RWPE1 (cell line): ENCODE data around the gene TMEM260.
"Not testable (repeated sequence)": the region's sequence is repeated elsewhere in the genome, so short reads cannot be mapped to it uniquely, and the experiment has no call there.

Source experiments
- CTCF ChIA-PET: fragments of 350-600 bp; sonication (Branson Sonifier 250); formaldehyde crosslinking; extraction: SDS; loops from one replicate; lab custom pipeline; 2021; lab: Yijun Ruan, JAX
- POLR2A ChIA-PET: fragments of 400-600 bp; formaldehyde crosslinking; extraction: SDS; loops from one replicate; lab custom pipeline; 2020; ENCODE audit warnings: antibody characterized with exemption; ENCODE audit not compliant: low non-redundant PET; lab: Yijun Ruan, JAX
- DNase-seq: peaks from one replicate; pipeline ENCODE4 v3.0.0; 2012; ENCODE audit warnings: low spot score
- H3K27ac ChIP-seq: fragments of 450-650 bp; 2 replicates; pipeline ENCODE4 v1.5.1; 2017
- TF ChIP-seq, protein P1 (sequence below): fragments of 450-650 bp; conservative IDR thresholded peaks from 2 replicates; pipeline ENCODE4 v1.5.1; 2017; ENCODE audit warnings: low read depth, mild to moderate bottlenecking

Gene TMEM260

DNA sequence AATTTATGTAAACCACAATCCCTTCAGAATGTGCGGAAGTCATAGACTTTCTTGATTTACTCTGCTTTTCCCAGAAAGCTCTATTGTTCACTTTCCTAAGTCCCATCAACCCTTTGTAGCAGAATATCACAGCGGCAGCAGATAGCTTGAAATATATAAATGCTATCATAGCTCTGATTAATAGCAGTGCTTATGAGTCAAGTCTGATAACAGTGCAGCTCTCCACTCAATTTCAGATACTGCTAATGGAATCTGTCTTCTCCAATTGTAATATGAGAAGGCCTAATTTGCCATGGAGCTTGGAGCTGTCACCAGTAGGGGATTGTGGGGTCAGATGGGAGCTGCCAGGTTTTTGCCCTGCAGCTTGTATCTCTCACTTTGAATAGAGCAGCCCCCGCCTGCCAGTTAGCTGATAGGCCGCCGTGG lies 10.9 kb downstream of the TMEM260 start:
- CTCF ChIA-PET = no interaction called here
- TF ChIP-seq, protein P1, sequence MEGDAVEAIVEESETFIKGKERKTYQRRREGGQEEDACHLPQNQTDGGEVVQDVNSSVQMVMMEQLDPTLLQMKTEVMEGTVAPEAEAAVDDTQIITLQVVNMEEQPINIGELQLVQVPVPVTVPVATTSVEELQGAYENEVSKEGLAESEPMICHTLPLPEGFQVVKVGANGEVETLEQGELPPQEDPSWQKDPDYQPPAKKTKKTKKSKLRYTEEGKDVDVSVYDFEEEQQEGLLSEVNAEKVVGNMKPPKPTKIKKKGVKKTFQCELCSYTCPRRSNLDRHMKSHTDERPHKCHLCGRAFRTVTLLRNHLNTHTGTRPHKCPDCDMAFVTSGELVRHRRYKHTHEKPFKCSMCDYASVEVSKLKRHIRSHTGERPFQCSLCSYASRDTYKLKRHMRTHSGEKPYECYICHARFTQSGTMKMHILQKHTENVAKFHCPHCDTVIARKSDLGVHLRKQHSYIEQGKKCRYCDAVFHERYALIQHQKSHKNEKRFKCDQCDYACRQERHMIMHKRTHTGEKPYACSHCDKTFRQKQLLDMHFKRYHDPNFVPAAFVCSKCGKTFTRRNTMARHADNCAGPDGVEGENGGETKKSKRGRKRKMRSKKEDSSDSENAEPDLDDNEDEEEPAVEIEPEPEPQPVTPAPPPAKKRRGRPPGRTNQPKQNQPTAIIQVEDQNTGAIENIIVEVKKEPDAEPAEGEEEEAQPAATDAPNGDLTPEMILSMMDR = no peak
- POLR2A ChIA-PET = no interaction called here
- no peak for DNase-seq
- no peak overlapping the region for H3K27ac ChIP-seq

DNA sequence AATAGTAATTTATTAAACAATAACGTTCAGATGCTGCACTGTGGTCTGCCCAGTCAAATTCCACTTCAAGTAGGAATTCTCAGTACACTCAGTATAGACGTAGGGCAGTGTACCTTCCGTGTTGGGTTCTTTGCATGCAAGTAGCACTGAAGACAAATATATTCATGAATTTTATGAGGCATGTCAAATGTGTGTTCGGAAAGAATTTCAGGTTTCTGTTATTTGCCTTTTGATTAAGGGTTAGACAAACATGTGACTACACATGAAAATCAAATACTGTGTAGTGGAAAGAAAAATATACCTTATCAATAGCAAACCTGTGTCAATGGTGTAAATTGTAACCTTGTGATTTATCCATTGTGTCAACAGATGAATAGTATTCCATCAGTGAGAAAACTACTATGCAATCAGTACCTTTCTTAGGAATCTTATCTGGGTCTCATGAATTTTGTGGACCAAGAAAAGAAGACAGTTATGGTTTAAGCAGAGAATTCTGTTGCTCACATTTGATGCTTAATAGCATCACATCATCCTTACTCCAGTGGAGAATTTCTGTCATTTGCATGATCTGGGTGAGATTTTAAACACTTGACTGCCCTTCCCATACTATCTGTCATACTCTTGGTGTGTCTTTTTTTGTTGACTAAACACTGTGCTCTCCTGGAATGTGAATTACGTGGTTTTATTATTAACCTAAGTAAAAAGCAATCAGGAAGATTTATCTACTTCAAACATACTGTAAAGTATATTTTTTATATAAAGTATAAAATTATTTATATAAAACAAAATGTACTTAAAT lies 13.3 kb downstream of the TMEM260 start:
- DNase-seq = no peak
- POLR2A ChIA-PET = no interaction called here

DNA sequence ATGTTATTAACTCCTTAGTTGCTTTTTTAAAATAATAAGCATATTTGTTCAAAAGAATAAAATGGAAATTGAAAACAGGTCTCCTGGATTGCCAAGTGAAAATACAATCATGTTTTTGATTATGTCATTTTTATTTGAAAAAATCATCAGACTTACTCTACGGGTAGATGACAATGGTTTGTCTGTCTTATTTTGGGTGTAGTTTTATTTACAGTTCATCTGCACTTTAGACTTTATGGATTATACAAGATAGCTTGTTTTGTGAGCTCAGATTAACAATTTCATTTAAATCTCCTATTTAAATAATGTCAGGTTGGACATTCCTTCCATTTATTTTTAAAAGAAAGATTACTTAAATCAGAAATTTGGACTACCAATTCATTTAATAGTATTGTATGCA lies 14.8 kb downstream of the TMEM260 start:
- ChIA-PET CTCF (no interaction called here), POLR2A (no interaction called here)
- DNase-seq = no peak
- TF ChIP-seq, protein P1 = no peak
- no peak overlapping the region for H3K27ac ChIP-seq

More for the DNA sequence above, 13.3 kb downstream of the TMEM260 start:
- CTCF ChIA-PET = no interaction called here
- H3K27ac ChIP-seq = no peak overlapping the region
- TF ChIP-seq, protein P1 = no peak

DNA sequence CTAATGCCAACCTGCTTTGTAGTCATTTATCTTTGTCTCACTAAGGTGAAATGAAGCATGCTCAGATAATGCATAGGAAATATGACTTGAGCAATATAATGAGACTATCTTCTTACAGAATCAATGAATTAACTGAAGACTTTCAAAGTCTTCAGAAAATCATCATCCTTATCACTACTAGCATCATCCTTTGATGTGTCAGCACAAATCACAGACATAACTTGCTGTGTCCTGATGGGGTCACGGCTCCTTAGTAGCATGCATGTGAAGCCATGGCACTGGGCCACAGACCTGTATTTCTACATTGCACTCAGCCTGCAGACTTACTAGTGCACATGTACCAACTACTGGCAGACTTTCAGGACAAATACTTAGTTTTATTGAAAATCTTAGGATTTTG lies 18.9 kb downstream of the TMEM260 start:
- H3K27ac ChIP-seq = no peak overlapping the region
- no peak for DNase-seq
- ChIA-PET CTCF (no interaction called here), POLR2A (no interaction called here)
- TF ChIP-seq, protein P1 = no peak

DNA sequence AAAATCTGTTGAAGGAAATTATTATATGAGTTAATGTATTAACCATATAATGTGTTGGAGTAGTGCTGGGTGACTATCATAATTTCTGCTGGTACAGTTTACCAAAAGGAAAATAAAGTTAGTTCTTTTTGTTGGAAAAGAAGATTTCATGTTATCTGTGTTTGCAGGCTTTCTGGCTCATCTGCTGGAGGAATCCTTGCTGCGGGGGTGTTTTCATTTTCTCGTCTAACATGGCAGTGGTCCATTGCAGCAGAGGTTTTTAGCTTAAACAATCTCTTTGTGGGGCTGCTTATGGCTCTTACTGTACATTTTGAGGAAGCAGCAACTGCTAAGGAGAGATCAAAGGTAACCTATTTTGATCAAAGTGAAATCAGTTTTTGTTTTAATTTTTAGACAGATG lies 24.1 kb downstream of the TMEM260 start:
- TF ChIP-seq, protein P1 = no peak
- ChIA-PET CTCF (interaction anchor here (0.9 kb wide), 1 partner anchor 9 kb away, joined by 5 read pairs; no protein-coding TSS in a partner anchor), POLR2A (no interaction called here)
- no peak overlapping the region for H3K27ac ChIP-seq
- no peak for DNase-seq

DNA sequence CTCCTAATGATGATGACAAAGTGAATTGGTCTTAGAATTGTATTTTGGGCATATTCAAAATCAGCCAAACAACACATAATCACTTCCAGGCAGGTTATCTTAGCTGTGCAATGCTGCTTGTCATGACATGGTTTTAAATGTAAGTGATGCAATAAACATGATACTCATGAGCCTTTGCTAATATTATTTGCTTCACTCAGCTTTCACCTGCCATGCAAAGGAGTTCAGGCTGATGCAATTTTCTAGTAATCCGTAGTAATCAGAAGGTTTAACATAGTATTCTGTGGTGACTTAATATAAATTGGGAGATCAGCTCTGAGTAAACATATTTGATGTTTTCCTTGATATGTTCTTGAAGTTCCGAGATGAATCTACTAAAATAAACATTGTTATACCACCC lies 29.1 kb downstream of the TMEM260 start:
- POLR2A ChIA-PET = no interaction called here
- TF ChIP-seq, protein P1 = no peak
- CTCF ChIA-PET = no interaction called here
- no peak overlapping the region for H3K27ac ChIP-seq
- peak; percentile 9 for DNase-seq

DNA sequence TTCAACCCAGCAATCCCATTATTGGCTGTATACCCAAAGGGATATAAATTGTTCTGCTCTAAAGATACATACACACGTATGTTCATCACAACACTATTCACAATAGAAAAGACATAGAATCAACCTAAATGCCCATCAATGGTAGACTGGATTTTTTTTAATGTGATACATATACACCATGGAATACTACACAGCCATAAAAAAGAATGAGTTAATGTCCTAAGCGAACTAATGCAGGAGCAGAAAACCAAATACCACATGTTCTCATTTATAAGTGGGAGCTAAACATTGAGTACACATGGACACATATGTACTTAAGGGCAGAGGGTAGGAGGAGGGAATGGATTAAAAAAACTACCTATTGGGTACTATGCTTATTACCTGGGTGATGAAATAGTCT lies 32.1 kb downstream of the TMEM260 start:
- CTCF ChIA-PET = not testable (repeated sequence)

More for the DNA sequence above, 32.1 kb downstream of the TMEM260 start:
- DNase-seq, POLR2A ChIA-PET, H3K27ac ChIP-seq: not testable (repeated sequence)
